ENCODE results near the gene NPEPPS.
"Not testable (repeated sequence)": the region's sequence is repeated elsewhere in the genome, so short reads cannot be mapped to it uniquely, and the experiment has no call there.

Gene NPEPPS

GRCh38 chr17:47531233-47531820, 419 bp downstream of the NPEPPS start:
- H3K27ac Mint-ChIP-seq; H3K36me3 Mint-ChIP-seq; H3K4me3 Mint-ChIP-seq; H3K9me3 Mint-ChIP-seq (ENCODE audit: low read depth); H3K27me3 Mint-ChIP-seq: not testable (repeated sequence)
- H3K4me1 Mint-ChIP-seq (ENCODE audit: low read depth) = peaks cover 16% of the 10 kb centered on the region

DNA sequence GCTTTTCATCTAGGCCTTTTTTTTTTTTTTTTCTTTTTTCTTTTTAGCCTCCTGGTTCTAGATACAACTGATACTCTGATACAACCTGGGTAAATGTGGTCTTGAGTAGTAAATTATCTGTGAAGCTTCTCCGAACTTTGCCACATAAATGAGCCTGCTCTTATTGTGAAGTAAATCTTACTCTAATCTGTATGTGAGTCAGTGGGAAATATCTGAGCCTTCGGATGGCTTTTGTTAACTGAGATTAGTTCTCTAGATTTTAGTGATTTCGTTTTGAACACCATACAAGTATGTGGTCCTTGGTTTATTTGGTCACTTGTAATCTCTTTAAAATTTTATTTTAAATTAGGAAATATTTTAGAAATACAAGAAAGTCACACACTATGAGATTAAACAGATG, 8.2 kb downstream of the NPEPPS start:
- H3K9me3 Mint-ChIP-seq (ENCODE audit: low read depth); H3K36me3 Mint-ChIP-seq; H3K4me3 Mint-ChIP-seq; H3K27ac Mint-ChIP-seq; H3K27me3 Mint-ChIP-seq: not testable (repeated sequence)
- H3K4me1 Mint-ChIP-seq (ENCODE audit: low read depth) = peaks cover 17% of the 10 kb centered on the region

DNA sequence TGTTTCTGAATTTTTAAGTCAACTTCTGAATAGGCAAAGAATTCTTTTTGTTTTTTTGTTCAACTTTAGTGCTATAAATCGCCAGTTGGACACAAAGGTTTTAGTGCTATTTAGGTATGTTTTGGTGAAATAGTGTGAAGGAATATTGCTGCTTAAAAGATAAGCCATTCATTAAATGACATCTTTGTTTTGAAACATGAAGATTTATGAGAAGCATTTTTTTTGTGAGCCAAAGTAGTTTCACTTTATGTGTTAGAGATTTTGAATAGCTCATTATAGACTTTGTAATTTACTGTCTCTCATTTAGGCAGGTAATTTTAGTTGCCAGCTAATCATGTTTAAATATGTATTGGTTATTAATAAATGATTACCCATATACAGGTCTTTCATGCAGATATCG, 10.8 kb downstream of the NPEPPS start:
- H3K4me3 Mint-ChIP-seq; H3K27me3 Mint-ChIP-seq; H3K9me3 Mint-ChIP-seq (ENCODE audit: low read depth); H3K36me3 Mint-ChIP-seq; H3K27ac Mint-ChIP-seq: not testable (repeated sequence)
- H3K4me1 Mint-ChIP-seq (ENCODE audit: low read depth) = peaks cover 14% of the 10 kb centered on the region

DNA sequence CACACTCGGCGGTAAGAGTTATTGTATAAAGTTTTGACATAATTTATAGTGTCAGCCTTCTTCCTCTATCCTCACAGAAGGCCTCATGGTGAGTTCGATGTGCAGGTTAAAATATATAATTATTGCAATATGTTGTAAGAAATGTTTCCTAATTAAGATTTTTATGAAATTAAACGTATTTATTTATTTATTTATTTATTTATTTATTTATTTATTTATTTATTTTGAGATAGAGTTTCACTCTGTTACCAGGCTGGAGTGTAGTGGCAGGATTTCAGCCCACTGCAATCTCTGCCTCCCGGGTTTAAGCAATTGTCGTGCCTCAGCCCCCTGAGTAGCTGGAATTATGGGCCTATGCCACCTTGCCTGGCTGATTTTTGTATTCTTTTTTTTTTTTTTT, 13.4 kb downstream of the NPEPPS start:
- H3K4me3 Mint-ChIP-seq; H3K27ac Mint-ChIP-seq; H3K36me3 Mint-ChIP-seq; H3K27me3 Mint-ChIP-seq; H3K9me3 Mint-ChIP-seq (ENCODE audit: low read depth); H3K4me1 Mint-ChIP-seq (ENCODE audit: low read depth): not testable (repeated sequence)

- not testable (repeated sequence) for H3K27me3 Mint-ChIP-seq; H3K4me3 Mint-ChIP-seq; H3K27ac Mint-ChIP-seq; H3K36me3 Mint-ChIP-seq; H3K9me3 Mint-ChIP-seq (ENCODE audit: low read depth); H3K4me1 Mint-ChIP-seq (ENCODE audit: low read depth)
Observed at GRCh38 chr17:47554733-47555132, 23.8 kb downstream of the NPEPPS start.

DNA sequence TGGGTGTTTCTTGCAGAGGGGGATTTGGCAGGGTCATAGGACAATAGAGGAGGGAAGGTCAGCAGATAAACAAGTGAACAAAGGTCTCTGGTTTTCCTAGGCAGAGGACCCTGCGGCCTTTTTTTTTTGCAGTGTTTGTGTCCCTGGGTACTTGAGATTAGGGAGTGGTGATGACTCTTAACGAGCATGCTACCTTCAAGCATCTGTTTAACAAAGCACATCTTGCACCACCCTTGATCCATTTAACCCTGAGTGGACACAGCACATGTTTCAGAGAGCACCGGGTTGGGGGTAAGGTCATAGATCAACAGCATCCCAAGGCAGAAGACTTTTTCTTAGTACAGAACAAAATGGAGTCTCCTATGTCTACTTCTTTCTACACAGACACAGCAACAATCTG, 25.2 kb downstream of the NPEPPS start:
- peaks cover 13% of the 10 kb centered on the region for H3K4me1 Mint-ChIP-seq (ENCODE audit: low read depth)
- not testable (repeated sequence) for H3K27me3 Mint-ChIP-seq; H3K27ac Mint-ChIP-seq; H3K36me3 Mint-ChIP-seq; H3K9me3 Mint-ChIP-seq (ENCODE audit: low read depth); H3K4me3 Mint-ChIP-seq

- H3K27ac Mint-ChIP-seq; H3K4me3 Mint-ChIP-seq; H3K36me3 Mint-ChIP-seq; H3K9me3 Mint-ChIP-seq (ENCODE audit: low read depth); H3K27me3 Mint-ChIP-seq: not testable (repeated sequence)
- H3K4me1 Mint-ChIP-seq (ENCODE audit: low read depth) = peaks cover 22% of the 10 kb centered on the region
Observed at GRCh38 chr17:47560517-47561043, 29.7 kb downstream of the NPEPPS start.

GRCh38 chr17:47561698-47562405, 30.9 kb downstream of the NPEPPS start:
- H3K27ac Mint-ChIP-seq = peak overlapping the region; percentile 64
- H3K36me3 Mint-ChIP-seq = not testable (repeated sequence)

GRCh38 chr17:47562406-47562705, 31.4 kb downstream of the NPEPPS start:
- not testable (repeated sequence) for H3K27me3 Mint-ChIP-seq; H3K36me3 Mint-ChIP-seq; H3K9me3 Mint-ChIP-seq (ENCODE audit: low read depth); H3K27ac Mint-ChIP-seq; H3K4me3 Mint-ChIP-seq
- peaks cover 28% of the 10 kb centered on the region for H3K4me1 Mint-ChIP-seq (ENCODE audit: low read depth)

More at GRCh38 chr17:47561698-47562405, 30.9 kb downstream of the NPEPPS start:
- H3K27me3 Mint-ChIP-seq; H3K4me3 Mint-ChIP-seq; H3K9me3 Mint-ChIP-seq (ENCODE audit: low read depth): not testable (repeated sequence)
- peaks cover 24% of the 10 kb centered on the region for H3K4me1 Mint-ChIP-seq (ENCODE audit: low read depth)

GRCh38 chr17:47567261-47567660, 36.4 kb downstream of the NPEPPS start:
- H3K9me3 Mint-ChIP-seq (ENCODE audit: low read depth); H3K27ac Mint-ChIP-seq; H3K4me3 Mint-ChIP-seq; H3K27me3 Mint-ChIP-seq; H3K36me3 Mint-ChIP-seq: not testable (repeated sequence)
- H3K4me1 Mint-ChIP-seq (ENCODE audit: low read depth) = peaks cover 13% of the 10 kb centered on the region

DNA sequence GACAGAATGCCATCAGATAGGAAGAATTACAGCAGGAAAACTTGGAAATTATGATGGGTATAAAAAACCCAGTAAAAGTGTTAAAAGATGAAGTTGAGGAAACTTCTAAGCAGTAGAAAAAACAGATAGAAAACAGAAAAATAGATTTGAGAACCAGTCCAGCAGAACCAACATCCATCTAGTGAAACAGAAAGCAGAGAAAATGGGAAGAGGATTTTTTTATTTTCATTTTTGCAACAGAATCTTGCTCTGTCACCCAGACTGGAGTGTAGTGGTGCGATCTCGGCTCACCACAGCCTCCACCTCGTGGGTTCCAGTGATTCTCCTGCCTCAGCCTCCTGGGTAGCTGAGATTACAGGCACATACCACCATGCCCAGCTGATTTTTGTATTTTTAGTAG, 41.7 kb downstream of the NPEPPS start:
- H3K4me1 Mint-ChIP-seq (ENCODE audit: low read depth); H3K36me3 Mint-ChIP-seq; H3K27ac Mint-ChIP-seq; H3K4me3 Mint-ChIP-seq; H3K9me3 Mint-ChIP-seq (ENCODE audit: low read depth); H3K27me3 Mint-ChIP-seq: not testable (repeated sequence)

DNA sequence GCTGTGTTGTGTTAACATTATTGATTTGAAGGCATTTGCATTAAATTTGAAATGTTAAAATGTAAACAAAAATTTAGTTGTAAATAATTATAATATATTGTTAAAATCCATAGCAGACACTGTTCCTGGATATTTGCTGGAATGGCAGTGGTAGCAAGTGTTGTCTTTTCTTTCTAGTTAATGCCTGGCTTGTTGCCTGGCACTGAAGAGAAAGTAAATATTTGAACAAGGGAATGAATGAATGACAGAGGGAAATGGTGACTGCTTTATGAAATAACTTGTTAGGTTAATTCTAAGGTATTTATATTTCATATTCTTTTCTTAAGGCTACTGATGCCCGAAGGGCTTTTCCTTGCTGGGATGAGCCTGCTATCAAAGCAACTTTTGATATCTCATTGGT, 51.5 kb downstream of the NPEPPS start:
- not testable (repeated sequence) for H3K27ac Mint-ChIP-seq; H3K4me1 Mint-ChIP-seq (ENCODE audit: low read depth); H3K27me3 Mint-ChIP-seq; H3K4me3 Mint-ChIP-seq; H3K9me3 Mint-ChIP-seq (ENCODE audit: low read depth); H3K36me3 Mint-ChIP-seq

- not testable (repeated sequence) for H3K27me3 Mint-ChIP-seq; H3K4me3 Mint-ChIP-seq; H3K36me3 Mint-ChIP-seq; H3K27ac Mint-ChIP-seq; H3K4me1 Mint-ChIP-seq (ENCODE audit: low read depth); H3K9me3 Mint-ChIP-seq (ENCODE audit: low read depth)
Observed at GRCh38 chr17:47586378-47587055, 55.6 kb downstream of the NPEPPS start.

- not testable (repeated sequence) for H3K36me3 Mint-ChIP-seq; H3K9me3 Mint-ChIP-seq (ENCODE audit: low read depth); H3K27me3 Mint-ChIP-seq; H3K4me1 Mint-ChIP-seq (ENCODE audit: low read depth); H3K27ac Mint-ChIP-seq; H3K4me3 Mint-ChIP-seq
Observed at GRCh38 chr17:47593522-47593921, 62.6 kb downstream of the NPEPPS start.

- no peak overlapping the region for H3K27ac Mint-ChIP-seq
- no peaks in the 10 kb centered on the region for H3K27me3 Mint-ChIP-seq
- H3K9me3 Mint-ChIP-seq (ENCODE audit: low read depth) = no peaks in the 10 kb centered on the region
- H3K4me3 Mint-ChIP-seq = no peak overlapping the region
- peaks cover 9% of the 10 kb centered on the region for H3K36me3 Mint-ChIP-seq
- no peaks in the 10 kb centered on the region for H3K4me1 Mint-ChIP-seq (ENCODE audit: low read depth)
Observed at GRCh38 chr17:47603830-47604597, 73.1 kb downstream of the NPEPPS start.
